ENCODE results near the gene ONECUT2.

Gene ONECUT2

DNA sequence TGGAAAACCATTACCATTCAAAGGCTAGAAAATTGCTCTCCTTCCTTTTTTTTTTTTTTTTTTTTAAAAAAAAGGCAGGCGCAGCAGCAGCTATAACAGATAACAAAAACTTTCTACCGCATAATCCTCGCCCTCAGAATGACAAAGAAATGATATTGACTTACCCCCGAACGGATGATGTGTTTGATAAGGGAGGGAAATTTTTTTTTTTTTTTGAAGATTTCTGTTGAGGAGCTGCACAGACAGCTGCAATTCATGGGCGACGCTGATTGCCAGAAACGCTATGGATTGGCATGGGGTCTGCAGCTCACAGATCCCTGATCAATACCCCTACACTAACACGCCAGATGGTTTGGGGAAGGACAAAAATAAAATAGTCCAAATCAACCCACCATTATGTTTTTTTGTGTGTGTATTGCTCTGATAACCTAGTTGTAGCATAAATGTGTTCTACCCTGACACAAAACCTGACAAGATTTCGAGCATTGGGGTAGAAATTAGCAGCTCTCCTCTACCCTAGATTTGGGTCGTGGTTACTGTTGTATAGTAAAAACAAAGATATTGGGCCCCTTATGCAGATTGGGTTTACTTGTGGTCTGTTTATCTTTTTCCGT lies 3.6 kb upstream of the ONECUT2 start:
- DNase-seq, result no peak

DNA sequence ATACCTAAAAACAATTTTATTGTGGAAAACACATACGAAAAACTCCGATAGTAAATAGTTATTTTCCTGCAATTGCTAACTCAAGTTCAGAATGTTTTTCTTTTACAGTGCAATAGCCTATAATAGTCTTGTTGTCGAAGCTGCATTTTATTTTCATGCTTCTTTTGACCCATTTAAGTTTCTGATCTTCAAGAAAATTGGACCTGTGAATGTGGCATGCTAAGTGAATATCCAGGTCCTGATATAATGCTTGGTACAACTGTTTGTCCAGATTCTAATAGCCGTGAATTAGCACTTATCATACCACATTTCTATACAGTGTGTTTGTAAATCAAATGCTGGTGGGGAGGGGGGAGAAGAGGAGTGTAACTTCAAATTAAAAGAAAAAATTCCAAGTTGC lies 3.0 kb upstream of the ONECUT2 start:
- no peak for DNase-seq

DNA sequence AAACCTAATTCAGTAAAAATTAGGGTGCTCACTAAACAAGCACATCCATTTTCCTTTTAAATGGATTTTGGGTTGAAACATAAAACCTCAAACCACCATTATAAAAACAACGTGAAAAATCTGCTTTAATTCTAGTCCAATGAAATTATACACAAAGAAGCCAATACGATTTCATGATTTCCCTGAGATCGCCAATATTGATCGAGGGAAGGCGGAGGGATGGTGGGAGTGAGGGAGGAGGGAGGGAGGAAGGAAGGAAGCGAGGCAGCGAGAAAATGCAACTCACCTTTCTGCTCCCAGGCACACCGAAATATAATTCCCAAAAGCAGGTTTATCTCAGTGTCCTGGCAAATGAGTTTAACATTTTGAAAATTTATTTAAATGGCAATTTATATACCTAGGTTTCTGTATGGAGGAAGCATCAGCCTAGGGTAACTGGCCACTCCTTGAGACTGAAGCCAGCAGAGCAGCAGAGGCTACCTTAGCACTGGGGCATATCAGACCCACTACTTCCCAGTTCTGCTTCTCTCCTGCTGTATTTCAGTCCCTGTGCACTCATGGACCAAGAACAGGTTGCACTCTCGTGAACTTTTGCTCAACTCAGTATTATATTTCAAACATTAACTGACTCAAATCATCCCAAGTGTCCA lies 2.3 kb upstream of the ONECUT2 start:
- DNase-seq, result no peak

DNA sequence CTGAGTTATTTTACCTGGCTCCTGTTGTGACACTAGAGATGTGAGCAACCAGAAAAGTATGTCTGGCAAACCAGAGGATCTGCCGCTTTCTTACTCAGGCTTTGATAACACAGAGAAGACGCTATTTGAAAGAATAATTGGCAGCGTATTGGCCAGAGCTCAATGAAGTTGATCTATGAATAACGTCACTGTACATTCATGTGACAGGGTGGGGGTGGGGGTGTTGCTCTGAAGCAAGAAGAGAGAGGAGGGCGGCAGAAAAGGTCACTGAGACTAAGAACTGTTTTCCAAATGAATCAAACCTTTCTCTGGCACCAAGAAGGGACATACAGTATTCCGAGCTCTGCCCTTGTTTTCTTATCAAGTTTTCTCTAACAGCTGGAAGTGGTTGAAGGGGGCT lies 1.7 kb upstream of the ONECUT2 start:
- DNase-seq, result no peak

DNA sequence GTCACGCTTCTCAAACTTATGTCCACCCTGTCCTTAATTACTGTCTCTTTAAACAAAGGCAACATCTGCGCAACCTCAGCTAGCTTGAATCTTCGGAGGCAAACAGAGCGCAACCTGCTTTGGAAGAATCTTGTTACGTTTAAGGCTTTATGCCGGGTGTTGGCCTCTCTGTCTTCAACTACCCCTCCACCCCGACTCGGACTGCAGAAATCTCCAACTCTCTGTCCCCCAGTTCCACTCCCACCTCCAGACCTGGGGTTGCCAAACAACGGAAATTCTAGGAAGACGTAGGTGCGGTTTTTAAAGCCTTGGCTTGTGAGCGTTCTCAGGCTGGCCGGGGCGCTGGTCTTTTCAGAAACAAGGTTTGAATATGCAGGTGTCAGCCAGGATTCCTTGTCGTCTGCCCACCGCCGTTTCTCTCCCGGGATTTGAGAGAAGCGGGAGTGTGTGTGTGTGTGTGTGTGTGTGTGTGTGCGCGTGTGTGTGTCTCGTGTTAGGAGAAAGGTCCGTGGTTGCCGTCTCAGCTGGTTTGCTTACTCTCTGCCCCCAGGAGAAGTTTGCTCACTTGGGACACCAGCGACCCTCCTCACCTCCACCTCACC lies 1.1 kb upstream of the ONECUT2 start:
- no peak for DNase-seq

DNA sequence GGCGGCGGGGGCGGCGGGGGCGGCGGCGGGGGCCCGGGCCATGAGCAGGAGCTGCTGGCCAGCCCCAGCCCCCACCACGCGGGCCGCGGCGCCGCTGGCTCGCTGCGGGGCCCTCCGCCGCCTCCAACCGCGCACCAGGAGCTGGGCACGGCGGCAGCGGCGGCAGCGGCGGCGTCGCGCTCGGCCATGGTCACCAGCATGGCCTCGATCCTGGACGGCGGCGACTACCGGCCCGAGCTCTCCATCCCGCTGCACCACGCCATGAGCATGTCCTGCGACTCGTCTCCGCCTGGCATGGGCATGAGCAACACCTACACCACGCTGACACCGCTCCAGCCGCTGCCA lies 644 bp downstream of the ONECUT2 start:
- no peak for DNase-seq

DNA sequence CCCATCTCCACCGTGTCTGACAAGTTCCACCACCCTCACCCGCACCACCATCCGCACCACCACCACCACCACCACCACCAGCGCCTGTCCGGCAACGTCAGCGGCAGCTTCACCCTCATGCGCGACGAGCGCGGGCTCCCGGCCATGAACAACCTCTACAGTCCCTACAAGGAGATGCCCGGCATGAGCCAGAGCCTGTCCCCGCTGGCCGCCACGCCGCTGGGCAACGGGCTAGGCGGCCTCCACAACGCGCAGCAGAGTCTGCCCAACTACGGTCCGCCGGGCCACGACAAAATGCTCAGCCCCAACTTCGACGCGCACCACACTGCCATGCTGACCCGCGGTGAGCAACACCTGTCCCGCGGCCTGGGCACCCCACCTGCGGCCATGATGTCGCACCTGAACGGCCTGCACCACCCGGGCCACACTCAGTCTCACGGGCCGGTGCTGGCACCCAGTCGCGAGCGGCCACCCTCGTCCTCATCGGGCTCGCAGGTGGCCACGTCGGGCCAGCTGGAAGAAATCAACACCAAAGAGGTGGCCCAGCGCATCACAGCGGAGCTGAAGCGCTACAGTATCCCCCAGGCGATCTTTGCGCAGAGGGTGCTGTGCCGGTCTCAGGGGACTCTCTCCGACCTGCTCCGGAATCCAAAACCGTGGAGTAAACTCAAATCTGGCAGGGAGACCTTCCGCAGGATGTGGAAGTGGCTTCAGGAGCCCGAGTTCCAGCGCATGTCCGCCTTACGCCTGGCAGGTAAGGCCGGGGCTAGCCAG lies 1.2 kb downstream of the ONECUT2 start:
- no peak for DNase-seq

DNA sequence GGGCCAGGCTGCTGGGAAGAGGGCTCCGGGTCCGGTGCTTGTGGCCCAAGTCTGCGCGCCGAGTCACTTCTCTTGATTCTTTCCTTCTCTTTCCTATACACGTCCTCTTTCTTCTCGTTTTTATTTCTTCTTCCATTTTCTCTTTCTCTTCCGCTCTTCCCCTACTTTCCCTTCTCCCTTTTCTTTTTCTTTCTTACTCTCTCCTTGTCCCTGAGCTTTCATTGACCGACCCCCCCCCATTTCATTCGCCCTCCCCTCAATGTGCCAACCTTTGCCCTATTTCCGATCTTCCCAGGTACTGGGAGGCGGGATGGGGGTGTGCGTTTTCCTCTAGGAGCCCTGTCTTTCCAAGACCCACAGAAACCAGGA lies 1.8 kb downstream of the ONECUT2 start:
- DNase-seq, result no peak

DNA sequence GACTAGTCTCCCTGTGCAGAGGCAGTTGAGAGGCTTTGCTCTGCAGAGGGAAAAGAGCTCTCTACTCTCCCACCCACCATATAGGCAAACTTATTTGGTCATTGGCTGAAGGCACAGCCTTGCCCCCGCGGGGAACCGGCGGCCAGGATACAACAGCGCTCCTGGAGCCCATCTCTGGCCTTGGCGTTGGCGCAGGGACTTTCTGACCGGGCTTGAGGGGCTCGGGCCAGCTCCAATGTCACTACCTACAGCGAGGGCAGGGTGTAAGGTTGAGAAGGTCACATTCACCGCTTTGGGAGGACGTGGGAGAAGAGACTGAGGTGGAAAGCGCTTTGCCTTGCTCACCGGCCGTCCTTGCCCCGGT lies 2.2 kb downstream of the ONECUT2 start:
- no peak for DNase-seq

DNA sequence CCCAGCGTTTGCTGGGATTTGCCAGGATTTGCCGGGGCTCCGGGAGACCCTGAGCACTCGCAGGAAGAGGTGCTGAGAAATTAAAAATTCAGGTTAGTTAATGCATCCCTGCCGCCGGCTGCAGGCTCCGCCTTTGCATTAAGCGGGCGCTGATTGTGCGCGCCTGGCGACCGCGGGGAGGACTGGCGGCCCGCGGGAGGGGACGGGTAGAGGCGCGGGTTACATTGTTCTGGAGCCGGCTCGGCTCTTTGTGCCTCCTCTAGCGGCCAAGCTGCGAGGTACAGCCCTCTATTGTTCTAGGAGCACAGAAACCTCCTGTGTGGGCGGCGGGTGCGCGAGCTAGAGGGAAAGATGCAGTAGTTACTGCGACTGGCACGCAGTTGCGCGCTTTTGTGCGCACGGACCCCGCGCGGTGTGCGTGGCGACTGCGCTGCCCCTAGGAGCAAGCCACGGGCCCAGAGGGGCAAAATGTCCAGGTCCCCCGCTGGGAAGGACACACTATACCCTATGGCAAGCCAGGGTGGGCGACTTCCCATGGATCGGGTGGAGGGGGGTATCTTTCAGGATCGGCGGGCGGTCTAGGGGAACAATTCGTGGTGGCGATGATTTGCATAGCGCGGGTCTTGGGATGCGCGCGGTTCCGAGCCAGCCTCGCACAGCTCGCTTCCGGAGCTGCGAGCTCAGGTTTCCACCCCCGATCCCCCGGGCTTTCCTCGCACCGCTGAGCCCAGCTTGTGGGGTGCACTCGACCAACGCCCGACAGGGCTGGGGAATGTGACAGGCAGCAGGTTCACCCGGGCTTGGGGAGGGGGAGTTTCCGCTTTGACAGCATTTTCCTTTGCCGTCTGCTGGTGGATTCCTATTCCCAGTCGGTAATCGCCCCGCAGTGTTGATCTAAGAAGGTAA lies 2.8 kb downstream of the ONECUT2 start:
- no peak for DNase-seq

DNA sequence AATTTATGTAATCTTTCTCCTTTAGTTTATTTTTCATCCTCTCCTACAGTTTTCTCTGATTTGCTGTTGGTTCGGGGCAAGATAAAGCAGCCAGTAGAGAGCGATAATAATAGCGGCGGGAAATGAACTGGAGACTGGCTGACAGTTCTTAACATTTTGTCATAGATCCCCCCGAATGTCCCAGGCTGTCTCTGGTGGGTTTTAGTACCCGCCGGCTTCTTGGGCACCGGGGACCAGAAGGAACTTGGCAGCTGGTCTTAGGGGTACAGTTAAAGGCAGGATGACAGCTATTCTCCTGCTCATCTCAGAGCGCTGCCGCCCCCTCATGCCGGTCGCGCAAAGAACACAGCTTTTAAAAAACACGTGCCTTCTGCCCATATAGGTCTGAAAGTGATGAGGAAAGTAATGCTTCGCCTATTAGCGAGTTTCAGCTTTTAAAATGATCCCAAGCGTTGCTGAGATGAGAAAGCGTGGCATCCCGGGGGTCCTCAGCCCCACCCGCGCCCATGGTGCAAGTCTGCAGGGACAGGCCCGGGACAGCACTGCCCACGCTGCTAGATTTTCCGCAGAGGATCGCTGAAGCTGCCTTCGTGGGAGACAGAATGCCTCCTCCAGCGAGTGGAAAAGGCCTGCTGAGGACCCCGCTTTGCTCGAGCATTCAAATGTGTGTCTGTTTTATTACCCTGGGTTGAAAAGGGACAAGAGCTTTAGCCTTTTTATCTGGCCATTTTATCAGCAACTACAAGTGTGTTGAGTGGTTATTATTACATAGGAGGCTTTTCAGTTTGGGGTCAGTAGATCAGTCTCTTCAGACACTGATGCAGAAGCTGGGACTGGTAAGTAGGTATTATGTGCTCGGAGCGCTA lies 3.8 kb downstream of the ONECUT2 start:
- DNase-seq, result no peak

DNA sequence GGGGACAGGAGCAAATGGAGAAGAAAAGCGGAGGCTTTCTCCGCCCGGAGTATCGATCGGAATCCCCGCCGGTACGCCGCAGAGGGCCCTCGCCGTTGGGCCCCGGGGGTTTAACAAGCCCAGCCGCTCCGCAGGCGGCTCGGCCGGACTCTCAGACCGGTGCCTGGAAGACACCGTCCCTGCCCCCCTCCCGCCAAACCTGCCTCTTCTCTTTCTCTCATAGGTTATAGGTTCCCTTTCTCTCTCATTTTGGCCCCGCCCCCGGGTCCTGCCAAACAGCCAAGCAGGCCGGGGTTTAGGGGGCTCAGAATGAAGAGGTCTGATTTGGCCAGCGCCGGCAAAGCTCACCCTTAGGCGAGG lies 4.4 kb downstream of the ONECUT2 start:
- DNase-seq, result no peak

DNA sequence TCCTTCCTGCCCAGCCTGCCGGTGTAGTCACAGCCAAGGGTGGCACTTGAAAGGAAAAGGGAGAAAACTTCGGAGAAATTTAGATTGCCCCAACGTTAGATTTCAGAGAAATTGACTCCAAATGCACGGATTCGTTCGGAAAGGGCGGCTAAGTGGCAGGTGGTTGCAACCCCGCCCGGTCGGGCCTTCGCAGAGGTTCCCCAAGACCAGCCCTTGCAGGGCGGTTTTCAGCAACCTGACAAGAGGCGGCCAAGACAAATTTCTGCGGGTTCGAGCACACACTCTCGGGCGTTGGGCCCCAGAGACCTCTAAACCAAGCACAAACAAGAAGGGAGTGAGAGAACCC lies 4.8 kb downstream of the ONECUT2 start:
- DNase-seq, result no peak

DNA sequence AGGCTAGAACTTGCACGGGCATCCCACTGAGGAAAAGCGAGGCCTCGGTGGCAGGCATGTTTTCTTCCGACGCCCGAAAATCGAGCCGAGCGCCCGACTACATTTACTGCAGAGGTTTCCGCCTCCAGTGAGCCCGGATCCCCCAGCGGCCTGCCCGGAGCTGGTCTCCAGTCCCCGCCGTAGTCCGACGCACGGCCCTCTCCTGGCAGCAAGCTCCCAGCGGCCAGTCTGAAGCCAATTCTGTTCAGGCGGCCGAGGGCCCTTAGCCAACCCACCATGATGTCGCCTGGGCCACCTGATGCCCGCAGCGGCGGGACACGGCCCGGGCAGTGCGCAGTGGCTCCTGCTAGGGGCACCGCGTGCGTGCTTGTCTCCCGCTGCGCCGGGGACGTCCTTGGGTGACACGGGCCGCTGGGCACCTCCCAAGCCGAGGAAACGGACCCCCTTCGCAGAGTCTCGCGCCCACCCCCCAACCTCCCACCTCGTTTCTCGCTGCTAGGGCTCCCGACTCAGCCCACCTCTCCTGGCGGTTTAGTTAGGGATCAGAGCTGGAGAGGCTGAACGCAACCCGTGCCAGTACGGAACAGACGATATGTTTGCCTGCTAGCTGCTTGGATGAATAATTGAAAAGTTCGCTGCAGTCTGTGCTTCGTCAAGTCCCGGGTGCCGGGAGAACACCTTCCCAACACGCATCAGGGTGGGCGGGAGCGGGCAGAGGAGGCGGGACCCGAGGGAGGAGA lies 5.3 kb downstream of the ONECUT2 start:
- no peak for DNase-seq

DNA sequence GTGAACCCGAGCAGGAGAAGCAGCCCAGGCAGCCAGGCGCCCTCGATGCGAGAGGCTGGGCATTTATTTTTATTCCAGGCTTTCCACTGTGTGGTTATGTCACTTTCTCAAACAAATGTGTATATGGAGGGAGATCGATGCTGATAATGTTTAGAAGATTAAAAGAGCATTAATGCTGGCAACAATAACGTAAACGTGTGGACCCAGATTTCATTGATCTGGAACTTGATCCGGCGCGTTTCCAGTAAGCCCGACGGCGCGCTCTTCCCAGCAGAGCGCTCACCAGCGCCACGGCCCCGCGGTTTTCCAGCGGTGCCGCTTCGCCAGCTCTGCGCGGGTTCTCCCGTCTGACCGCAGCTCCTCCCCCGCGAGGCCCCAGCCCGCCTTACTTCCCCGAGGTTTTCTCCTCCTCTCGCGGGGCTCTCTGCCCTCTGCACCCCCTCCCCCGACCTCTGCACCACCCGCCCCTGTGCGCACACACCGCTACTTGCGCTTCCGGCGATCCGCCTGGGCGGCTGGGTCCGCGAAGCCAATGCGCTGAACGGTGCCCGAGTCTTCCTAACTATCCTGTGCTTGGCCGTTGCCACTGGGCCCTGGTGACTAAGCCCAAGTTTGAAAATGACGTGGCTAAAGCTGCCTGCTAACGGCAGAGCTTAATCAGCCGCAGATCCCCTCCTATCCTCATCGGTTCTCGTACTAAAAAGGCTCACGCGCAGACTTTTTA lies 6.1 kb downstream of the ONECUT2 start:
- no peak for DNase-seq

DNA sequence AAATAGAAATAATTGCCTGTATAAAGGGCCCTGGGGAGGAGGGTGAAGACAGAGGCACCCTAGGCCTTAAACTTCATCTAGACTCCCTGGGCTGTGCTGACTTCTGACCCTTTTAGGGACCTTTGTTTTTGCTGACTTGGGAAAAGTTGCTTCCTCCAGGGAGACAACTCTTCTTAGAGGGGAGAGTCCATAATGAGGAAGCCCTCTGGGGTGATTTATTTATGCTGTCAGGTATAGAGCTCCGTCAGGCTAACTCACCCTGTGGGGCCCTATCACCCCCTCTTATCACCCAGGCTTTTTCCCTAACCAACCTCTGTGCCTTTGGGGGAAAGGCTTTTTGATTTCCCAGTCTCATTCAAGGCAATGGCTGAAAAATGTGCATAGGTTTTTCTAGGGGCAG lies 8.1 kb downstream of the ONECUT2 start:
- DNase-seq, result no peak

DNA sequence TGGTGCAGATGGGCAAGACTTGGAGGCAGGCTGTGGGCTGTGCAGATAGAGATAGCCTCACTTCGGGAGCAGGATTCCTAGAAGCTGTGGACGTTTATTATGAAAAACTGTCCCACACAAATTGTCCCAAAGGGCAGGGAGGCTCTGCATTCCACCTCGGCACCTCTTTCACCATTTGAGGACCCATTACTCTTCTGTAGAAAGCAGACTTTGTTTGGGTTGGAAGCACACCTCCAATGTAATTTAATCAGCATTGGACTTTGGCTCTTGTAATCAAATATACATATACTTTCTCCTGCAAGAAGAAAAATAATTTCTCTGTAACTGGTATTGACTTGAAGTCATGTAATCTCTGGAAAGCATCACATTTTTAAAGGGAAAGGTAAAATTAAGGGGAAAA lies 8.5 kb downstream of the ONECUT2 start:
- DNase-seq, result no peak

DNA sequence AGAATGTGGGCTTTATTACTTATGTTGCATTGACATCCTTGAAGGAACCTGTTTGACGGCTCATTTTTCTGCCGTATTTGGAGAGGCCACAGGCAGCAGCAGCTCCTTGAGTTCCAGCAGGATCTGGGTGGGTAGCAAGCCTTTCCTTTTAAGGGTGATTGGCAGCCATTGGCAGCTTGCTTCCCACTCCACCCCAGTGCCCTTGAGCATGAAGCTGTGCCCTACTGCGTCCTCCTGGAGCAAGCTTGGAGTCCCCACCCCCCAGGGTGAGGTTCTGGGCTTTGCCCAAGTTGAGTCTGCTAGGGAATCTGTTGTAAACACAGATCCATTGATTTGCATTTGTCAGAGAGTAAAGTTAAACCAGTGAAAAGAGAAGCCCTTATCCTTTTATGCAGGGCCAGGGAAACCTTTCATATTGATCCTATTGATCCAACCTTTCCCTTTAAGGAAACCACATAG lies 9.2 kb downstream of the ONECUT2 start:
- no peak for DNase-seq

DNA sequence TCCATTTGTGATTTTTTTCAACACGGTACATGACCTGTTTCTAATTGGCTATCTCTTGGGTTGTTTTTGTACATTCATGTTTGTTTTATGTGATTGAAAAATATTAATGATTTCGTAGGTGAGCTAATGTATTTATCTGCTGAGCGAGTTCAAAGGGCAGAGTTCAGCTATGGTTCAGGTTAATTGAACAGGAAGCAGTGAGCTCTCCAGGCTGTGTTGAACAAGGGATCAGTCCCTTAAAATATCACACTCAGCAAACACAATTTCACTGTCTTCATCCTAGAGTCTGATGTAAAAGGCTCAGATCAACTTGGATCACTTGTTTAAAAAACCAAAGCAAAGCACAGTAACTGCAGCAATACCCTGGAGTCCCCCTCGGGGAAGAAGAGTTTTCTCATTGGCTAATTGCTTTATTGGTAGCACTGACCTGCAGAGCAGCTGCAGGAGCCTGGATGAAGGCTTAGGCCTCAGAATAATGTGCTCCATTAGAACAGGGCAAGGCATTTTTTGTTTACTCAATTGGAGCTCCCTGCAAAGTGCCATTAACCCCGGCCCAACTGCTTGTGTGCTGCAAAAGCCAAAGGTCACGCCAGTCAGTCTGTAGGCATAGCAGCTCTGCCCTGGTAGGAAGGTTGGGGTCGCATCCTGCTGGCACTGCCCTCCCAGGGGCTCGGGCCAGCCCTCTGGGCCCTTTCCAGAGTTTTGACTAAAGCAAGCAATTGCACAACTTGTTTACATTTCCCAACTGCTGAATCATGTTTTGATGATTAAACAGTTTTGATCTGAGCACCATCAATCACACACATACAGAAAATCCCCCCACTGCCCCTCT lies 10.5 kb downstream of the ONECUT2 start:
- no peak for DNase-seq

DNA sequence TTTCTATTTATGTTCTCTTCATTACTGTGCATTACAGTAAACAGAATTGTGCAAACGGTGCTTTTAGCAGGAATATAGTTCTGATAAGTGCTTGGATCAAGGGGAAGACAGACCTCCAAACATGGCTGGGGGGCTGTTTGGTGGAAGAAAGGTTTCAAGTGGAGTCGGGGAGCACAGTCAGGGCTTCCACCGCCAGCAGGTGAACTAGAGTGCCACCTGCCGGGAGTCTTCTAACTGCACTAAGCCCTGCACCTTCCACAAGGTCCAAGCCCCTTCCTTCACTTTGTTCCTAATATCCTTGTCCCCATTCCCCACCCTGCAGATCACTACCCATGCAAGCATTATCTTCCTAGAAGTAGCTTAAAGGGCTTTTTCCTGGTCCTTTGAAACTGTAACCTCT lies 11.1 kb downstream of the ONECUT2 start:
- DNase-seq, result no peak

Measured in T-helper 9 cell (primary cell).